Measurements from ENCODE around the gene TRIM47.

The TRIM47 gene

DNA sequence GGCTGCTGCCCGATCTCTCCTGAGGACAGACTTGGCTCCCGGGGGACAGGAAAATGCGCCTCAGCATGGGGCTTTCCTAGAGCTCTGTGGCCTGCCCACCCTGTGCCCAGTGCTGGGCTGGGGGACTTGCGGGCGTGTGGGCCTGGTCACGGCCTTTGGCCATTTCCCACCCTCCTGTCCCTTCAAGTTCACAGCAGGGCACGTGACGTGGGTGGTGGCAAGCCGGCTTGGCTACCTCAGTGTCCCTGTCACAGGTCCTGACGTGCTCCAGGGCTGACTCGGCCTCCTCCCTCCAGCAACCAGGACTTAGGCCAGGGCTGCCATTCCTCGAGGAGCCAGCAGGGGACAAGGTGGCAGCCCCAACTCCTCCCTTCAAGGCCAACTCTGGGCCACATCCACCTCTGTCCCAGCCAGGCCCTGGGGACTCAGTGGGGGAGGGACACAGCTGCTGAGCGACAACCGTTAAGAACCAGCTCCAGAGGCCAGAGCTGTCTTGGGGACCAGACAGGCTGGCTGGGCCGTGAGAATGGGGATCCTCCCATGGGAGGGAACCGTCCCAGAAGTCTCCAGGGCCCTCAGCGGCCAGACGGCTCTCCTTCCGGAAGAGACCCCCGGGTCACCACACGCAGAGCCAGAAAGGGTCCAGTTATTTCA is 33.2 kb downstream of the TRIM47 start:
- DNase-seq: peak; percentile 23

DNA sequence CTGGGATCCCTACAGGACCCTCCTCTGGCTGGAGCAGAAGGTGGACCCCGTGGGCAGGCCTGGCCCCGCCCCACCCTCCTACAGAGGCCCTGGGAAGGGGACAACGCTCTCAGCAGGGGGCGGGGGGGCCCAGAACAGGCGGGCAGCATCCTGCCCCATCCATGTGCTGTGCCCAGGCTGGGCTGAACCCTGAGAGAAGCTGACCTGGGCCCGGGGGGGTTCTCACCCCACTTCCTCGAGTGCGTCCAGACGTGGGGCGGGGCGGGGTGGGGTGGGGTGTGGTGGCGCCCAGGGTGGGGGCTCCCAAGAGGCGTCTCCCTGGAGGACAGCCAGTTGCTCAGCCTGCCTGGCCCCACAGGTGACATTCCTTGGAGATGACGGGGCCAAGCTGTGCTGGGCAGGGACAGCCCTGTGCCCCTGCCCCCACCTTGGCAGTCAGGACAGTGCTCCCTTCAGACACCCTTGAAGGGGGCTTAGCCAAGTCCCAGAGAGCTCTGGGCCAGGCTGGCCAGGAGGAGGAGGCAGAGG is 33.8 kb downstream of the TRIM47 start:
- no peak for DNase-seq

DNA sequence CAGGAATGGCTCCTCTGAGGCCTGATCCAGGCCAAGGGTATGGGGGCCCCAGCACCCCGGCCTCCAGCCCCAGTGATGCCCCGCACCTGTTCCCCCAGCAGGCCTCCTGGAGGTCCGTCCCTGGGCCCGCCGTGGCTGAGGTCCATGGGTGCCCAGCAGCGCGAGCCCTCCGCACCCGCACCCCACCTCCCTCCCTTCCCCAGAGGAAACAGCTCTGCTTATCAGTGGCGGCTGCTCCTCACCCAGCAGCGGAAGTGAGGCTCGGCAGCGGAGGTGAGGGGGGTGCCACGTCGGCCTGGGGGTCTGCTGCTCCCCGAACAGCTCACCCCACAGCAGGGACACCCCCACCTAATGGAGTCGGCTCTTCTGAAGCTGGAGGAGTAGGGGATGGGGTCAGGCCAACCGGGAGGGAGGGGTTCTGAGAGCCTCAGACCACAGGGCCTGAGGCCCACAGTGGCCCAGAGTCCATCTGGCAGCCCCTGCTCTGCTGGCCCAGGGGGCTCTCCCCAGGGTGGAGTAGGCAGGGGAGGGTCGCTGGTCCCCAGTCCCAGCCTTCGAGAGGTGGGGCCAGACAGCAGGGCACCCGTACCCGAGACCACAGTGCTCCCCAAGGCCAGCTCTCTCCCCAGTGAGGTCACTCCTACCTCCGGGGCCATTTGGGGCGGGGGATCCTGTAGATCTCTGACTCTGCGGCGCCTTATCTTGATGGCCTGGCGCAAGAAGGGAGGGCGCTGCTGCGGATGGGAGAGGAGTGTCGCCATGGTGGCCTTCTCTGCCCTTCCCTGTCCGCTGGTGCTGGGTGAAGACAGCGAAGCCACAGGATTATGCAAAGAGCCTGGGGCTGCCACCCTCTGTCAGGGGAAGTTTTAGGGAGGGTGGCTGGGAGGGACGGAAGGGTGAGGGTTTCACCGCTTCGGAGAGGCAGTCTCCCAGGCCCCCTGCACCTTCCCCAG is 34.5 kb downstream of the TRIM47 start, which contains the start of gene UNC13D:
UNC13D (minus strand) TSS at position 828 of the 953 bp plus-strand sequence; CDS start at position 761, 67 bp downstream.
- no peak for DNase-seq

GRCh38 chr17:75842963-75843576 is 35.3 kb downstream of the TRIM47 start:
- no peak for DNase-seq

DNA sequence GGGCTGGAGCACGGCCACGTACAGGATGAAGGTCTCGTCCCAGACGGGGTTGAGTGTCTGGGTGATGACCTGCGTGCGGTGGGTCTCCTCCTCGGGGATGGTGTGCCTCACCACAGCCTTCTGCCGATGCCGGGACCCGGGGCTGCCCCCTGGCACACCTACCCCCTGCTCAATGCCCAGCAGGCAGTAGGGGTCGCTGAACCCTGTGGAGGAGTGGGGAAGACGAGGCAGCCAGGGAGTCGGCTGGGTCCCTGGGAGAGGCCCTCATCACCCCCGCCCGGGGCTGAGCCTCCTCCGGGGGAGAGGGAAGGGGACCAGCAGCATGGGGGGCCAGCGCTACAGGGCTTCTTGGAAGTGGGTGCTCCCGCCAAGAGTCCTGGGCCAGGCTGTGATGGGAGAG is 36.0 kb downstream of the TRIM47 start:
- DNase-seq: no peak

- no peak for DNase-seq
These were observed 37.6 kb downstream of the TRIM47 start for GRCh38 chr17:75840799-75841164.

DNA sequence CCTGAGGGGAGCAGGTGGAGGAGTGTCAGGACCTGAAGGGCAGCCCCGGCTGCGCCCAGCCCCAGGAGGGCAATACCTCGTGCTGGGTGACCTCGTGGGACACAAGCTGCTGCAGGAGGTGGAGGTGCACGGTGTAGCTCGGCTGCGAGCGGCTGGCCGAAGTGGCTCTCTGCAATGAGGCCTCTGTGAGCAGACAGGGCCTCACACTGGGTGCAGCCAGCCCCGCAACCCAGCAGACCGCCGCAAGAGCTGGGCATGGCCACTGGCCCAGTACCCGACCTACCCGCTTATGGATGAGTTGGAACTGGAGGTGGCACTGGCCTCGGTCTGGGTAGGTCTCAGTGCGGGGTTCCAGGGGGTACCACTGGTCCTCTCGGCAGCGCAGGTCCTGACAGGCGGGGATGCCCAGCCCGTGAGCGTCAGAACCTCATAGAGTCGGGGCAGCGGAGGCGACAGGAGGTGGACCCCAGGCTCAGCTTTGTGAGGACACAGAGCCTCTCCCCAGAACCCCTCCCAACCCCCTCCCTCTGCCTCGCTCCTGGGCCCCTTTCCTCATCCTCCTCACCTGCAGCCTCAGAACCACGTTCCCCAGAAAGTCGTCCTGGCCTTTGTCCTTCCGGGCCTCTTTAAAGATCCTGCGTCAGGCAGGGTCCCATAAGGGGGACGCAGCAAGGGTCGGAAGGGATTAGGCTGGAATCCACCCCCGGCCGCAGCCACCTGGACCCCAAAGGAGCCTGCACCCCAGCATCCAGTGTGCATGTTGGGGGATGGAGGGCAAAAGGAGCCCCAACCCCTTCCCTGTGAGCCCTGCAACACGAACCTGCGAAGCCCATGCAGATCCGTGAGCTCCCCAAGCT is 38.2 kb downstream of the TRIM47 start:
- DNase-seq: no peak

DNA sequence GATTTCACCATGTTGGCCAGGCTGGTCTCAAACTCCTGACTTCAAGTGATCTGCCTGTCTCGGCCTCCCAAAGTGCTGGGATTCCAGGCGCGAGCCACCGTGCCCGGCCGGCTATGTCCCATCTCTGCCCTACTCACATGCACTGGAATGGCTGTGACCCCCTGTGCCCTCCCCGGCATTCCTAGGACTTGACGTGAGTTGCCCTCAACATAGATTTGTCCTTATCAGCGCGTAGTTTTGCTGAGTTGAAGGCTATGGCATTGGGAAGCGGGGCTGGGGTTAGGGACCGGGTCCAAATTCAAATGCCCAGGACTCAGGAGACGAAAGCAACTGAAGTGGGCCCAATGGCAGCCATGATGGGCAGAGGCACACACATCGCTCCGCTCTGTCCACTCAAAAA is 40.0 kb downstream of the TRIM47 start:
- DNase-seq: no peak

DNA sequence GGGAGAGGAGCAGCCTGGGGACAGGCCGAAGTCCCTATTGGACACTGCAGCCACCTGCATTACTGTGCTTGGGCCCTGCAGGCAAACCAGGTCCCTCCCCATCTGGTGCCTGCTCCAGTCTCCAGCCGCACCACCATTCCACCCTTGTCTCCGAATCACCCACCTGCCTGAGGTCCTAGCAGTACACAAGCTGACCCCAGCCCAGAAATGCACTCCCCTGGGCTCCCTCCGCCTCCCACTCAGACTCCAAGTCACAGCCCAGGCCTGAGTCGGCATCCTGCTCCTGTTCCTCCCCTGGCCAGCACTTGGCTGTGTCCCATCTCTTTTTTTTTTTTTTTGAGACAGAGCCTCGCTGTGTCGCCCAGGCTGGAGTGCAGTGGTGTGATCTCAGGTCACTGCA is 40.5 kb downstream of the TRIM47 start:
- DNase-seq: no peak

DNA sequence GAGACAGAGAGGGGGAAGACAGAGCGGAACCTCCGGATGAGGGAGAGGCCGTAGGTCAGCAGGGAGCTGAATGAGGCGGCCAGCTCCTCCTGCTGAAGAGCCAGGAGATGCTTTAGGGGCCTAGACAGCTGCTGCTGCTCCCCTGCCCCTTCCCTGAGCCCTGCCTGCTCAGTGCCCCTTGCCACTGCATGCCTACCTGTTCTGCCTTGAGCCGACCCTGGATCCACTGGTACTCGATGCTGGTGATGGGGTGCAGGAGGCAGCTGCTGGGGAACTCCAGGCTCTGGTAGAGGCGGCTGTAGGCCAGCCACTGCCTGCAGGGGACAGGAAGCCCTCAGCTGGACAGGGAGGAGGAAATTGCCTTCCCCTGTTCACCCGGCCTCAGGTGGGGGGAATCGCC is 41.8 kb downstream of the TRIM47 start:
- DNase-seq: no peak

DNA sequence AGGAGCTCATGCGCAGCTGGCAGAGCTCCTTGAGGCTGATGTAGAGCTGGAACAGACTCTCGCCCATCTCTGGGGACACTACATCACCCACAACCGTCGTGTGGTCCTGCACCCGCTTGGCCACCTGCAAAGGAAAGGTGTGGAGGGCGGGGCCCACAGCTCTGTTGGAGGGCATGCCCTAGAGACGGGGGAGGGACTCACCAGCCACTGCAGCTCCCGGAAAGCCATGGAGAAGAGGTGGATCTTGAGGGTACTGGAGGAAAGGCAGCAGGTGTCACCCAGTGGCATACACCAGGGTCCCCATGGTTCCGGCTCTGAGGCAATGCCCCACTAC is 42.8 kb downstream of the TRIM47 start:
- DNase-seq: no peak

DNA sequence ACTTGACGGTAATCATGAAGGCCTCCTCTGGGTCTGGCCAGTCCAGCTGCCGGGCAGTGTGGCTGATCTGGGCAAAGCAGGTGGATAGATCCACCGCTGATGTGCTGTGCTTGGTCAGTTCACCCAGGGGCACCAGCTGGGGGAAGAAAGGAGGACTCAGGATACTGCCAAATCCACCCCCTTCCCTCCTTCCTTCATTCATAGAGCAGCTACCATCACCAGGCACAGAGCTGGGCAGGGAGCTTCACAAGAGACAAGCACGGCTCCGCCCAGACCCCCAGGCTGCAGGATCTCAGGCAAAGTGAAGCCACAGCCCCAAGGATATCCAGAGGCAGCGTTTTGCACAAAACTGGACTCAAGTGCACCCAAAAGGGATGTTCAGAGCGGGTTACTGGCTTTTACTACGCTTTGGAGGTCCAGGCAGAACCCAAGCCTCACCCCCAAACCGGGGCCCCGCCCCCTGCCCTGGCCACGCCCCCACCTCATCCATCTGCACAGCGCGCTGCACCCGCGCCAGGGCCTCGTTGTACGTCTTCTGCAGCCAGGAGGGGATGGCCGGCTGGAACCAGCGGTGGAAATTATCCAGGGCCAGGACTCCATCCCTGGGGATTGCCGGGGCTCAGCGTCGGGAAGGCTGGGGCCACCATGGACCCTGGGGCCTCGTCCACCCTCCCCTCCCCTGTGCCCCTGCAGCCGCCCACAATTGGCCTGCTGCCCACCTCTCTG is 43.3 kb downstream of the TRIM47 start:
- DNase-seq: no peak

DNA sequence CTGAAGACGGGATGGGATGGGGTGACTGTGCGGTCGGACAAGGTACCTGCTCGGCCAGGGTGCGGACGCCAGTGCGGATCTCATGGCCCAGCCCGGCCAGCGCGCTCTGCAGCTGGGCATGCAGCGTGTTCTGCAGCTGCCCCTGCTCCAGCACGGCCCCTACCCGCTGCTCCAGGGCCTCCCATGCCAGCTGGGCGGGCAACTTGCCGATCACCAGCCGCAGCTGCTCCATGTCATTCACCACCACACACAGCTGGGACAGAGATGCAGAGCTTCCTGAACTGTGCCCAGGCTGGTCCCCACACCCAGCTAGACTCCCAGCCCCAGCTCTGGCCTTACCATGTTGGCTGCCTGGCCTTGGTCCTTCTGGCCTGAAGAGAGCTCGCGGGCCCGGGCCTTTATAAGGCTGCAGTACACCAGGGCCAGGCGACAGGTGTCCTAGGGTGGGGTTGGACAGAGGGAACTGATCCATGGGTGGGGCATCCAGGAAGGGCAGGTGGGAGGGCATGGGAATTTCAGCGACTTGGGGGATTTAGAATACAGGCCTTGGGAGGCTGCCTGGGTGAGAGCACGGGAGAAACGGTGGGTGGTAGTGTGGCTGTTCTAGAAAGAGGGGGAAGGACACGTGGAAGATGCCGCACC is 44.0 kb downstream of the TRIM47 start:
- no peak for DNase-seq

GRCh38 chr17:75832652-75833400 is 45.6 kb downstream of the TRIM47 start:
- DNase-seq: no peak

DNA sequence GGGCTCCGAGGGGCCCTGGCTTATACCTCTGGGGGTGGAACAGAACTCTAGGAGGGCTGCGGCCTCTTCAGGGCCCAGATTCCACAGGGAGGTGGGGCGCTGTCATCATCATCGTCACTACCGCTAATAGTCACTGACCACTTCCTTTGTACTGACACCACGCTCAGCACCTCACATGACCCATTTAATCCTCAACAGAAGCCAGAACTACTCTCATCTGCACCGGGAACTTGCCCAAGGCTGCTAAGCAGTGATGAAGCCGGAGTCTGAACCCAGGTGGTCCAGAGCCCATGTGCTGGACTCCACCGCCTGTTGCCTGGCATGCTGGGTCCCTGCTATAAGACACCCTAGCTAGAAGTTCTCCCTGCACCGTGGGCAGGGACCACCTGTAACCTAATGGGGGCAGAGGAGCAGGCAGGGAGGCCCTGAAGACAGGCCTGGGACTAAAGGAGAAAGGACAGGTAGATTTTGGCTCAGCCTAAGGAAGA is 46.2 kb downstream of the TRIM47 start:
- DNase-seq: no peak

- DNase-seq: no peak
These were observed 47.3 kb downstream of the TRIM47 start for GRCh38 chr17:75831032-75831571.

DNA sequence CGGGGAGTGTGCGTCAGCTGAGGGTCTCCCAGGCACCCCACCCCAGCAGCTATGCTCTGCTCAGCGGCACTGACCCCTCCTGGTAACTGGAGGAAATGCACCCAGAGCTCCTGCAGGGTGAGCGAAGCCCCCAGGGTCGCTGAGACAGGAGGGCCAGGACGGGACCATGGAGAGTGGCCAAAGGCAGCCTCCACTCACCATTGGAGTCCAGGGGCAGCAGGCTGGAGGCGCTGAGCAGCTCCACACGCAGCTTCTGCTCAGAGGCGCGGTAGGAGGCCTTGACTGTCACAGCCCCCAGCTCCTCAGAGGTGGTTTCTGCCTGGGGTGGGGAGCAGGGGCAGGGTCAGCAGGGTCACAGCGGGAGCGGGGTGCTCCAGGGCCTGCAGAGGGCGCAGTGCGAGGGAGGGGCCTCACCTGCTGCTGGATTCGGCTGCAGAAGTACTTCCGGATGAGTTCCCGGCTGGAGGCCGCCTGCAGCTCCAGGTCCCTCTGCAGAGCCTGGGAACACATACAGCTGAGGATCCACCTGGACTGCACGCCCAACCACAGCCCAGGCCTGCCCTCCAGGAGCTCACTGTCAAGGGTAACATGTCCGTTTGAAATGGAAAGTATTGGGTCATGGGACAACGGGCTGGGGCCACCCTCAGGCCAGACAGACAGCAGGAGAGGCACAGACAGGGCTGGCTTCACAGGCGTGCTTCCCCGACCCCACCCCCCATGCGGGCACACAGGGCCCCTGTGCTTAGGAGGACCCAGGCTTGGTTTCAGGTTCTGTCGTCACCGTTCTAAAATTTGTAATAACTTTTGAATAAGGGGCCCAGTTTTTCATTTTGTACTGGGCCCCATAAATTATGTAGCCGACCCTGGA is 48.0 kb downstream of the TRIM47 start:
- no peak for DNase-seq

- no peak for DNase-seq
These were observed 48.6 kb downstream of the TRIM47 start for GRCh38 chr17:75829747-75830146.

GRCh38 chr17:75828741-75829140 is 49.6 kb downstream of the TRIM47 start:
- no peak for DNase-seq

Data from NCI-H2029 (cell line).